Hepatocyte (in vitro differentiated cells): ENCODE data around the gene STX18.

Experiments
- CTCF ChIP-seq: fragments of 200-600 bp; sonication (generic); IDR thresholded peaks from 2 replicates; pipeline ENCODE4 v1.5.1; 2016; ENCODE audit warnings: antibody characterized with exemption, mild to moderate bottlenecking; ENCODE audit not compliant: poor library complexity
- EZH2 ChIP-seq: fragments of 200-600 bp; sonication (generic); IDR thresholded peaks from 2 replicates; pipeline ENCODE4 v1.6.1; 2016; ENCODE audit warnings: antibody characterized with exemption, mild to moderate bottlenecking, borderline replicate concordance
- EZH2phosphoT487 ChIP-seq: fragments of 200-600 bp; sonication (generic); IDR thresholded peaks from one replicate; pipeline ENCODE4 v1.6.1; 2018; ENCODE audit warnings: antibody characterized with exemption, mild to moderate bottlenecking, low read depth, moderate library complexity; ENCODE audit not compliant: unreplicated experiment, severe bottlenecking

GRCh38 chr4:4585012-4585670 lies 43.3 kb upstream of the STX18 start:
- TF ChIP-seq CTCF = no peak
- no peak for TF ChIP-seq EZH2phosphoT487
- TF ChIP-seq EZH2 = no peak
